ENCODE measurements around the gene TUBB6.

Gene TUBB6

GRCh38 chr18:12302391-12303147 is 5.5 kb upstream of the TUBB6 start:
- no peaks in the 10 kb centered on the region for H3K36me3 Mint-ChIP-seq (ENCODE audit: low read depth)
- peaks cover 42% of the 10 kb centered on the region for H3K27me3 Mint-ChIP-seq (ENCODE audit: low read depth)

GRCh38 chr18:12304351-12305210 is 3.5 kb upstream of the TUBB6 start:
- peaks cover 54% of the 10 kb centered on the region for H3K27me3 Mint-ChIP-seq (ENCODE audit: low read depth)
- H3K4me1 Mint-ChIP-seq (ENCODE audit: low read depth) = peaks cover 11% of the 10 kb centered on the region
- H3K27ac Mint-ChIP-seq = no peak overlapping the region

More at GRCh38 chr18:12302391-12303147, 5.5 kb upstream of the TUBB6 start:
- H3K9me3 Mint-ChIP-seq = no peaks in the 10 kb centered on the region
- H3K27ac Mint-ChIP-seq = no peak overlapping the region
- no peak overlapping the region for H3K4me3 Mint-ChIP-seq
- peaks cover 9% of the 10 kb centered on the region for H3K4me1 Mint-ChIP-seq (ENCODE audit: low read depth)

DNA sequence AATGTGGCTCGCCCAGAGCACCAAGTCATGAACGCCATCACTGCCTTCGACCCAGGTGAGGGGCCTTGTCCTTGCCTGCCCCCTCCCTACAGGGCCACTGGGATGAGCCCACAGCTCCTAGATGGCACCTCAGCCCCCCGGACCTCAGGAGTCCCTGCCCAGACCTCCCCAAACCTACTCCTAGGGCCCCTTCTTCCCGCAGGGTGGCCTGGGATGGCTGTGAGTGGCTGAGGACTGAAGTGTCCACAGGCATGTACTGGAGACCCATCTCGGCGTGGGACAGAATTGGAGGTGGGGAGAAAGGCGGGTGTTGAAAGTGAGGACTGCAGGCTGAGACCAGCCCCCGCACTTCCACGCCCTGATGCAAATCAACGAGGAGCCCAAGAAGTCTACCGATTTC is 2.8 kb upstream of the TUBB6 start:
- Mint-ChIP-seq H3K27me3 (ENCODE audit: low read depth) (peaks cover 54% of the 10 kb centered on the region), H3K9me3 (no peaks in the 10 kb centered on the region), H3K36me3 (ENCODE audit: low read depth) (peaks cover 5% of the 10 kb centered on the region), H3K4me3 (no peak overlapping the region), H3K27ac (no peak overlapping the region), H3K4me1 (ENCODE audit: low read depth) (peaks cover 12% of the 10 kb centered on the region)

More at GRCh38 chr18:12304351-12305210, 3.5 kb upstream of the TUBB6 start:
- Mint-ChIP-seq H3K36me3 (ENCODE audit: low read depth) (peaks cover 2% of the 10 kb centered on the region), H3K9me3 (no peaks in the 10 kb centered on the region), H3K4me3 (no peak overlapping the region)

- Mint-ChIP-seq H3K36me3 (ENCODE audit: low read depth) (peaks cover 10% of the 10 kb centered on the region), H3K9me3 (peaks cover 3% of the 10 kb centered on the region), H3K27ac (no peak overlapping the region), H3K4me1 (ENCODE audit: low read depth) (peaks cover 12% of the 10 kb centered on the region), H3K27me3 (ENCODE audit: low read depth) (peaks cover 51% of the 10 kb centered on the region), H3K4me3 (no peak overlapping the region)
Observed at GRCh38 chr18:12305930-12306629, 2.0 kb upstream of the TUBB6 start.

- Mint-ChIP-seq H3K4me1 (ENCODE audit: low read depth) (peaks cover 12% of the 10 kb centered on the region), H3K9me3 (peaks cover 9% of the 10 kb centered on the region), H3K4me3 (peak overlapping the region; percentile 82), H3K27me3 (ENCODE audit: low read depth) (peaks cover 51% of the 10 kb centered on the region), H3K36me3 (ENCODE audit: low read depth) (peaks cover 15% of the 10 kb centered on the region), H3K27ac (peak overlapping the region; percentile 52)
Observed at GRCh38 chr18:12306752-12307700, 1.0 kb upstream of the TUBB6 start.

GRCh38 chr18:12308386-12309100 is 502 bp downstream of the TUBB6 start:
- peaks cover 12% of the 10 kb centered on the region for H3K9me3 Mint-ChIP-seq
- no peak overlapping the region for H3K27ac Mint-ChIP-seq
- H3K4me3 Mint-ChIP-seq = peak overlapping the region; percentile 72
- peaks cover 12% of the 10 kb centered on the region for H3K4me1 Mint-ChIP-seq (ENCODE audit: low read depth)
- peaks cover 19% of the 10 kb centered on the region for H3K36me3 Mint-ChIP-seq (ENCODE audit: low read depth)
- peaks cover 51% of the 10 kb centered on the region for H3K27me3 Mint-ChIP-seq (ENCODE audit: low read depth)

DNA sequence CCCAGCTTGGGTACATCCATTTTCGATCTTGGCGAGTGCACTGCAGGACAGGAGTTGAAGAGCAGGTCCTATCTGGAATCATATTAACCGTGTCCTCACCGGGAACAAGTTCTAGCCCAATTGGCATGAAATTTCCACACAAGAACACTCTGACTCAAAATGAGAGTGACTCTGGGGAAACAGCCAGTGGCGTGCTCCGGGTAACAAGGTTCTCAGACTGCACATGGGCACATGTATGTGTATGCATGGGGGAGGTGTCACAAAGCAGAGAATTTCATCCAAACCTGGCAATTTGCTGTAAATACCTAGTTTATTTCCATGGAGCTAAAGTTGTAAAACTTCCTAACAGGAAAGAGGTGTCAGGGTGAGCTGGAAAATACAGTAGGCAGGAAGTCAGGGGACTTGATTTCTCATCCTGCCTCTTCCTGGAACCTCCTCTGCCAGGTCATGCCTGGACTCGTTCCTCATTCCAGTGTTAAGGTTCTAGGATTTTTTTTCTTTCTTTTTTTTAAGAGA is 1.7 kb downstream of the TUBB6 start:
- peaks cover 19% of the 10 kb centered on the region for H3K36me3 Mint-ChIP-seq (ENCODE audit: low read depth)
- H3K27me3 Mint-ChIP-seq (ENCODE audit: low read depth) = peaks cover 42% of the 10 kb centered on the region
- H3K27ac Mint-ChIP-seq = no peak overlapping the region

DNA sequence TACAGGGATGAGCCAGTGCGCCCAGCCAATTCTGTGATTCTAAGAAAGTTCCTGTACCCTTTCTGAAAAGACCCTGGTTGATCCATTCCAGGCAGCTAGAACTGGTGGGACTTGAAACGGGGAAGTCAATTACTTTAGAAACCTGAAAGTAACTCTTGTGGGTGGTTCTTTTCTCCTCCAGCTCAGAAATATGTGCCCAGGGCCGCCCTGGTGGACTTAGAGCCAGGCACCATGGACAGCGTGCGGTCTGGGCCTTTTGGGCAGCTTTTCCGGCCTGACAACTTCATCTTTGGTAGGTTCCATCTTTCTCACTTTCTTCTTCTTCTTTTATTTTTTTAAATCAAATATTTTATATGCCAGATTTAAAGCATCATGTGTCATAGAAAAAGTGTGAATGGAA is 2.7 kb downstream of the TUBB6 start:
- peaks cover 21% of the 10 kb centered on the region for H3K36me3 Mint-ChIP-seq (ENCODE audit: low read depth)
- H3K4me3 Mint-ChIP-seq = no peak overlapping the region
- H3K27ac Mint-ChIP-seq = no peak overlapping the region
- H3K4me1 Mint-ChIP-seq (ENCODE audit: low read depth) = peaks cover 12% of the 10 kb centered on the region
- peaks cover 34% of the 10 kb centered on the region for H3K27me3 Mint-ChIP-seq (ENCODE audit: low read depth)
- peaks cover 12% of the 10 kb centered on the region for H3K9me3 Mint-ChIP-seq

More for the DNA sequence above, 1.7 kb downstream of the TUBB6 start:
- Mint-ChIP-seq H3K4me3 (peak overlapping the region; percentile 57), H3K9me3 (peaks cover 12% of the 10 kb centered on the region), H3K4me1 (ENCODE audit: low read depth) (peaks cover 12% of the 10 kb centered on the region)

- peaks cover 15% of the 10 kb centered on the region for H3K27me3 Mint-ChIP-seq (ENCODE audit: low read depth)
- H3K9me3 Mint-ChIP-seq = peaks cover 12% of the 10 kb centered on the region
- H3K36me3 Mint-ChIP-seq (ENCODE audit: low read depth) = peaks cover 21% of the 10 kb centered on the region
- H3K4me1 Mint-ChIP-seq (ENCODE audit: low read depth) = peaks cover 2% of the 10 kb centered on the region
- no peak overlapping the region for H3K4me3 Mint-ChIP-seq
- no peak overlapping the region for H3K27ac Mint-ChIP-seq
Observed at GRCh38 chr18:12312976-12313375, 4.9 kb downstream of the TUBB6 start.

GRCh38 chr18:12313530-12314245 is 5.6 kb downstream of the TUBB6 start:
- no peak overlapping the region for H3K4me3 Mint-ChIP-seq
- H3K27me3 Mint-ChIP-seq (ENCODE audit: low read depth) = peaks cover 13% of the 10 kb centered on the region
- H3K27ac Mint-ChIP-seq = no peak overlapping the region
- peaks cover 21% of the 10 kb centered on the region for H3K36me3 Mint-ChIP-seq (ENCODE audit: low read depth)
- peaks cover 2% of the 10 kb centered on the region for H3K4me1 Mint-ChIP-seq (ENCODE audit: low read depth)
- H3K9me3 Mint-ChIP-seq = peaks cover 12% of the 10 kb centered on the region

- no peak overlapping the region for H3K27ac Mint-ChIP-seq
- H3K4me3 Mint-ChIP-seq = no peak overlapping the region
- H3K4me1 Mint-ChIP-seq (ENCODE audit: low read depth) = no peaks in the 10 kb centered on the region
- H3K27me3 Mint-ChIP-seq (ENCODE audit: low read depth) = peaks cover 2% of the 10 kb centered on the region
- peaks cover 17% of the 10 kb centered on the region for H3K36me3 Mint-ChIP-seq (ENCODE audit: low read depth)
- H3K9me3 Mint-ChIP-seq = peaks cover 12% of the 10 kb centered on the region
Observed at GRCh38 chr18:12314591-12315305, 6.7 kb downstream of the TUBB6 start.

DNA sequence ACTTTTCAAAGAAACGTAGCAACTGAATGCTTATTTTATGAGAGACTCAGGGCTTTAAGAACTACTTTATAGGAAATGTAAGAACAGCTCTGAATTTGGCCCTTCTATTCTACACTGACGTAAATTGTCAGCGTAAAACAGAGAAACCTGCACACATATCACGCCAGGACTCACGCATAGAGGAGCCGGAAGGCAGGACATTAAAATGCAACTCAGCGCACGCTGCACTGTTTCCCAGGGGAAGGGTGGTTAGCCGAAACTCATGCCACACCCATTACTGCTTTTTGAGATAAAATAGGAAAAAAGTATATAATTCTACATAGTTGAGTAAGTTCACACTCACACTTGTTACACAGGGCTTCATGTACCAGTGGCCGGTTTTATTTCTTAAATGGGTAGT is 7.4 kb downstream of the TUBB6 start:
- Mint-ChIP-seq H3K27ac (no peak overlapping the region), H3K4me3 (no peak overlapping the region), H3K9me3 (peaks cover 12% of the 10 kb centered on the region)

More for the DNA sequence above, 7.4 kb downstream of the TUBB6 start:
- peaks cover 14% of the 10 kb centered on the region for H3K36me3 Mint-ChIP-seq (ENCODE audit: low read depth)
- no peaks in the 10 kb centered on the region for H3K4me1 Mint-ChIP-seq (ENCODE audit: low read depth)
- no peaks in the 10 kb centered on the region for H3K27me3 Mint-ChIP-seq (ENCODE audit: low read depth)

All from T-helper 1 cell treated with Interleukin-12 subunit alpha and Interleukin-12 subunit beta and Interleukin-4 antibody, amounts not matched to agents 30 μg/mL and 1 μg/mL, for 36 hours (primary cell).